GM18909 (cell line): ENCODE results near the gene CRYGB.
"Not testable (repeated sequence)": the region's sequence is repeated elsewhere in the genome, so short reads cannot be mapped to it uniquely, and the experiment has no call there.

Experiments used
- ATAC-seq: cut with Tn5 transposase; IDR thresholded peaks from one replicate; pipeline ENCODE4 v1.9.1; 2021; ENCODE audit warnings: mild to moderate bottlenecking; ENCODE audit not compliant: unreplicated experiment, poor library complexity

The CRYGB gene

DNA sequence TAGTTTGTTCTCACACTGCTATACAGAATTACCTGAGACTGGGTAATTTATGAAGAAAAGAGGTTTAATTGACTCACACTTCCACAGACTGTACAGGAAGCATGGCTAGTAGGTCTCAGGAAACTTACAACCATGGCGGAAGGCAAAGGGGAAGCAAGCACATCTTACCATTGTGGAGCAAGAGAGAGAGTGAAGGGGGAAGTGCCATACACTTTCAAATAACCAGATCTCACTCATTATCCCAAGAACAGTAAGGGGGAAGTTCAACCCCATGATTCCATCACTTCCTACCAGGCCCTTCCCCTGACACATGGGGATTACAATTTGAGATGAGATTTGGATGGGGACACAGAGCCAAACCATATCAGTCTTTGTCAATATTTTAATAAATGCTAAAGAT, 5.0 kb upstream of the CRYGB start:
- no peak for ATAC-seq

- ATAC-seq: no peak
Observed at GRCh38 chr2:208150094-208150493, 4.1 kb upstream of the CRYGB start.

DNA sequence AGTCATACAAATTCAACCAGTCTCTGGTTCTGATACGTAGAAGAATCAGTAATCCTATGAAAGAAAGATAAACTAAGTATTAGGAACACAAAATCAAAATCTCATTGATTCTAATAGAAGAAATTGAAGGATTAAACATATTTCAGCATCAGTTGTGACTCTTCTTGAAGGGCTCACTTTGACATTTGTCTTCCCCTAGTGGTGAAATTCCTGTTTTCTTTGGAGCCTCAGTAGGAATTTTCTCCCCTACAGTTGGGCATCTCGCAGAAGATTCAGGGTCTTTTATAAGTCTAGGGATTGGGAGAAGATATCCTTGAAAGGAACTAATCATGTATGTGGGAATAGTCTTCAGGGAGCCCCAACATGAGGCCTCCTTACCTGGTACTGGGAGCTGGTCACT, 2.8 kb upstream of the CRYGB start:
- ATAC-seq: no peak

DNA sequence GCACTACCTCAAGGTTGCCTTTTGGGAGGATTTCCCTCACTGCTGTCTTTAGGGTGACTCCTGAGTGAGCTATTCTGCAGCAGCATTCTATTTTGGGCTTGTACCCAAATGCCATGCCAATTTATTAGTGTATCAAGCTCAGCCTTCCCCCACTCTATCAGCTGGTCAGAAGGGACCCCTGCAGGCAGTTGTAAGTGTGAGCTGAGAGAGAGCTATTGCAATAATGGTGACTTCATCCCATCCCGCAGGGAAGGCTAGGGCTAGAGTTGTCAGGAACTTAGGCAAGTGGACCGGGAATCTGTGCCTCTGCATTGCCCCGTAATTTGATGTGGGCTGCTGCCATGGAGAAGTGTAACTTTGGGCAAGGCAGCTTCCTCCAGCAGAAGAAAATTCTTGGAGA, 1.8 kb upstream of the CRYGB start:
- no peak for ATAC-seq

- ATAC-seq: no peak
Observed at GRCh38 chr2:208147008-208147407, 1.1 kb upstream of the CRYGB start.

DNA sequence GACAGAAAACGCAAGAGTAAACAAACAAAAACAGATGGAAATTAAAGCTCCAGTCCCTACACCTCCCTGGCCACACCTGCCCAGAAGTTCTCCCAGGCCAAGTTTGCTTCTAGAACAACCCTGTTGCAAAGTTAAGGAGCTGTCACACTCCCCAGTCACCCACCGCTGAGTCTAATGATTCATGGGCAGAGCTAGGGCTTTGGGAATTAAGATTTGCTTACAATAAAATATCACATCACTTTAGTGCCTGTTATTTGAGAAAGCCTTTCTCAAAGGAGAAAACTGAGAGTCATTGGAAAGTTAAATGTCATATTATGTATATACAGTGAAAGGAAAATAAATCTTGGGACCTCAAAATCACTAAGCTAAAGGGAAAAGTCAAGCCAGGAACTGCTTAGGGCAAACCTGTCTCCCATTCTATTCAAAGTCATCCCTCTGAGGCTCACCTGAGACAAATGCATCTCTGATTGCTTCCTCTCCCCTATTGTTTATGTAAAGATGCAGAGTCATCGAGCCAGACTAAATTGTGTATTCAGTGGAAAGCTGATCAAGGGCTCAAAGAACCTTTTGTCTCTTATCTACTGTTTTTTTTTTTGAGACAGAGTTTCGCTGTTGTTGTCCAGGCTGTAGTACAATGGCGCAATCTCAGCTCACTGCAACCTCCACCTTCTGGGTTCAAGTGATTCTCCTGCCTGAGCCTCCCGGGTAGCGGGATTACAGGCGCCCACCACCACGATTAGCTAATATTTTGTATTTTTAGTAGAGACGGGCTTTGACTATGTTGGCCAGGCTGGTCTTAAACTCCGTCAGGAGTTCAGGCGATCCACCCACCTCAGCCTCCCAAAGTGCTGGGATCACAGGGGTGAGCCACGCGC, 2.8 kb downstream of the CRYGB start:
- no peak for ATAC-seq

DNA sequence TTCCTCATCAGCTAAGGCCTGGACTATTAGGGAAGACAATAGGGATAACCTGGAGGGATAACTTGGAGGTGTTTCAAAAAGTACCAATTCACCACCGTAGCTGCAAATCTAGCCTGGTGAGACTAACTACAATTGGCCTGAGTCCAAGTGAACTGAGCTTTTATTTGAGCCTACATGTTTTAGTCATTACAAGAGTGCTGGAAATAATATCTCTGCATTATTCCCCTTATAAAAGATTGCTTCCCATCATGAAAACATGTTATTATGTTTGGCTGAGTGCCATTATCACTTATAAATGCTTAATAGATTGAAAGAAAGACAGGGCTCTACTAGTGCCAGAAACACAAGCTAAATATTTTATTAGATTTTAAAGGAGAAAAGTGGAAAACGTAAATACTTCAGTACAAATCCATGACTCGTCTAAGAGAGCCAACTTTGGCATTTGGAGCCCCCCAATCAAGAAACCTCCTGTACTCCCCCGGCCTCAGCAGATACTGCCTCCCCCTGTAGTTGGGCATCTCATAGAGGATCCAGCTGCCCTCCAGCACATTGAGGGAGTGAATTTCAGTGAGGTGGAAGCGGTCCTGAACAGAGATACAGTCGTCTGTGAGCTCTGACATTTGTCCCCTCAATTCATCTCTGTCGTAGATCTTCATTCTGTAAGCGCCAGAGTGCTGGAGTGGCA, 3.6 kb downstream of the CRYGB start:
- ATAC-seq: no peak

- ATAC-seq: no peak
Observed at GRCh38 chr2:208139447-208139846, 6.5 kb downstream of the CRYGB start.

- ATAC-seq: not testable (repeated sequence)
Observed at GRCh38 chr2:208138334-208138733, 7.6 kb downstream of the CRYGB start.

- ATAC-seq: no peak
Observed at GRCh38 chr2:208136716-208137094, 9.3 kb downstream of the CRYGB start.

DNA sequence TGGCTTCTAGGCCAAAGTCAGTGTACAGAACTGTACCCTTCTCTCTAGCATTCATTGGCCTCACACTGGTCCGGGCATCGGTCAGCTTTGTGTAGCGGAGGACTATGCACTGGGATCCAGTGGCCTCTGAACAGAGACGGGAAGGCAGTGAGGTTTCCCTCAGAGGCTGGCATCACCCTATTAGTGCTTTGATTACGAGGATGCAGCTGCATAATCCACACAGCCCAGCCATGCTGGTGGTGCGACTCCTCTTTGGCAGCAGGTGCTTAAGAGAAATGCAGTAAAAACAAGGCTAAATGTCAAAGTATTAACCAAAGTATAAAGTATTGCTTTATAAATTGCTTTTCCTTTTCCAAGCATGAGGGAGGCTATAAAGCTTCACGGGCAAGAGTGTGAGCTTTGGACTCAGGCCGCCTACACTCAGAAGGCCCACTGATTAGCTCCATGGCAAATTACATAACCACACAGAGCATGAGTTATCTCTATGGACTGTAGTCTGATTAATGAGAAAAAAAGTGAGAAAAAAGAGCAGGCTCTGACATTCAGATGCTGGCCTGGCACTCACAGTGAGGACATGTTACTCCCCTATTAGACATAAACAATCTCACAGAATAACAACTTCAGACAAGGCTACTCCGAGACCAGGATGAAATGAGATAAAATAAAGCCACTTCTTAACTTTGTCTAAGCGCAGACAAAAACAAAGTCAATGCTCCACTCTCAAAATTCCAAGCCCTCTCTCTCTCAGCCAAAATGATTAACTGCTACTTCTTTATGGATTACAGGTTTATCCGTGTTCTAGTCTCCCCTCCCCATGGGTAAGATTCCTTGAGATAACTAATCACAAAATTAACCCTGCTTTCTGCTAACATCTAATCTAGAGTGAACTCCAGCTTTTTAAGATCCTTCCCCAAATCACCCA, 9.9 kb downstream of the CRYGB start:
- ATAC-seq: no peak

DNA sequence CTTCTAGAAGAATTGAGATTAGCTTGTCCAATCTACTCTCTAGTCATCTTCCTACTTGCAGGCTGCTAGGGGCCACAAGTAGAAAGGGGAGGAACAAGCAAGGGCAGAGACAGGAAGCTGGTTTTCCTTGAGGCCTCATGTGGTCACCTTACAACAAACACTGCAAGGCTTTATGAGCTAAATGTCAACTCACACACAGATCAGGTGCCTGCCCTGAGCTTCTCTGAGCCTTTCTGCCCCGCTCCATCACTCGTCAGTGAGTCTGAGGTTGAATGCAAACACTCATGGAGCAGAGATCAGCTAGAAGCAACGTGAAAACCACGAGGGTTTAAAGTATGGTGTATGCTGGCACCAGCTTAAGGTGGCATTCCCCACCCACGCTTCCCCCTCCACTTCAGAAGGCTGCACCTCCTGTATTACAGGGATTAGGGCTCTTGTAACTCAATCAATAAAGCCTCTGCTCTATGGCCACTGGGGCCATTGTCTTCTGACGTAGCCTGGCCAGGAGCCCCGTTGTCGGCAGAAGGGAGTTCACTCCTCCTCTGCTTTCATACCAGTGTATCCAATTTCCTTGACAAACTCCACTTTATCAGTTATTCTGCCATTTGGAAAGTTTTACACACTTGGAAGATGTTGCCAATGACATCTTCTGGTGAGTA, 10.9 kb downstream of the CRYGB start:
- no peak for ATAC-seq

DNA sequence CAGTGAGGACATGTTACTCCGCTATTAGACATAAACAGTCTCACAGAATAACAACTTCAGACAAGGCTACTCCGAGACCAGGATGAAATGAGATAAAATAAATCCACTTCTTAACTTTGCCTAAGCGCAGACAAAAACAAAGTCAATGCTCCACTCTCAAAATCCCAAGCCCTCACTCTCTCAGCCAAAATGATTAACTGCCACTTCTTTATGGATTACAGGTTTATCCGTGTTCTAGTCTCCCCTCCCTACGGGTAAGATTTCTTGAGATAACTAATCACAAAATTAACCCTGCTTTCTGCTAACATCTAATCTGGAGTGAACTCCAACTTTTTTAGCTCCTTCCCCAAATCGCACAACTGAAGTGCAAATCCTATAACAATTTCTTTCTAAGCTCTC, 15.2 kb downstream of the CRYGB start:
- no peak for ATAC-seq

GRCh38 chr2:208129744-208130711, 15.9 kb downstream of the CRYGB start, which contains the start of gene CRYGC:
Gene CRYGC (minus strand): TSS chr2:208129828. CDS start chr2:208129792, 36 bp downstream.
- ATAC-seq: no peak

- ATAC-seq: no peak
Observed at GRCh38 chr2:208128136-208128535, 17.8 kb downstream of the CRYGB start.

GRCh38 chr2:208127090-208127489, 18.9 kb downstream of the CRYGB start:
- ATAC-seq: no peak

DNA sequence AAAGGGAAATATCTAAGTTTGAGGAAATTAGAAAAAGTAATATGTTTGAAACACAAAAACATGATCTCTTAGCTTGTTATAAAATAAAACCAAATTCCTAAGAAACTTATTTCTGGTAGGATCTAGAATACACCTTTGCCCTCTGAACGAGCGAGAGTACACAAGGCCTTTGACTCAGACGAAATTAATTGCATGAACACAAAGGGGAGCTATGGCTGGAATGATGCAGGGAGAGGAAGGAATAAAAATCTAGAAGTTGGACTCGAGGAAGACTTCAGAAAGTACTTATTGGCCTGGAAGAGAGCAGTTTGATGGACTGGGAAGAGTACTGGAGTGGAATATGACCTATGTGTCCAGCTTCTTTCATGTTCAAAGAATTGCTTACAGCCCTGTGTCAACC, 20.7 kb downstream of the CRYGB start:
- ATAC-seq: no peak

- ATAC-seq: not testable (repeated sequence)
Observed at GRCh38 chr2:208124013-208124715, 21.8 kb downstream of the CRYGB start, which contains the start of gene CRYGD. Gene CRYGD (minus strand): TSS chr2:208124524. CDS start chr2:208124473, 51 bp downstream.
